SK-N-SH treated with all-trans-retinoic acid at 6 μM for 48 hours (cell line): ENCODE measurements around the gene RALGPS1.

Experiments
- ZFP3 ChIP-seq: fragments of 250-450 bp; sonication (Bioruptor Pico); IDR thresholded peaks from 2 replicates; pipeline ENCODE4 v1.5.0; 2020; ENCODE audit warnings: mild to moderate bottlenecking, moderate library complexity
- TF ChIP-seq, protein P1 (sequence below): fragments of 250-450 bp; sonication (Bioruptor Pico); IDR thresholded peaks from 2 replicates; pipeline ENCODE4 v1.5.1; 2021; ENCODE audit warnings: mild to moderate bottlenecking, moderate library complexity

DNA sequence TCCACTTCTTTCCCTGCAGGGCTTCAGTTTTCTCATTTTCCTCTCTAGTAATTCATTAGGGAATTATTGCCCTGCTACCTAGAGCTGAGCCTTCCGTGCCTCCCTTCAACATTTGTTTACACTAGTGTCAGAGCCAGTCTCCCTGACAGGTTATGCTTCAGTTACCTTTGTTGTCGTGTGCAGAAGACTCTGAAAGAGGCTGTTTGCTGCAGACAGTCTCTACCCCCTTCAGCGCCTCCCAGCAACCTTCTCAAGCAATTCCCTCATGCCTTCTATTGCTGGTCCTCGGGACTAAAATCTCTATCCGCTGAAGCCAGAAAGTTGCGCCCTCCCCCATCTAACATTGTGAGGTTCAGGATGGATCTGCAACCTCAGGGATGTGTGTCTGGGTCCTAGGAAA lies 12.8 kb downstream of the RALGPS1 start:
- TF ChIP-seq, protein P1, sequence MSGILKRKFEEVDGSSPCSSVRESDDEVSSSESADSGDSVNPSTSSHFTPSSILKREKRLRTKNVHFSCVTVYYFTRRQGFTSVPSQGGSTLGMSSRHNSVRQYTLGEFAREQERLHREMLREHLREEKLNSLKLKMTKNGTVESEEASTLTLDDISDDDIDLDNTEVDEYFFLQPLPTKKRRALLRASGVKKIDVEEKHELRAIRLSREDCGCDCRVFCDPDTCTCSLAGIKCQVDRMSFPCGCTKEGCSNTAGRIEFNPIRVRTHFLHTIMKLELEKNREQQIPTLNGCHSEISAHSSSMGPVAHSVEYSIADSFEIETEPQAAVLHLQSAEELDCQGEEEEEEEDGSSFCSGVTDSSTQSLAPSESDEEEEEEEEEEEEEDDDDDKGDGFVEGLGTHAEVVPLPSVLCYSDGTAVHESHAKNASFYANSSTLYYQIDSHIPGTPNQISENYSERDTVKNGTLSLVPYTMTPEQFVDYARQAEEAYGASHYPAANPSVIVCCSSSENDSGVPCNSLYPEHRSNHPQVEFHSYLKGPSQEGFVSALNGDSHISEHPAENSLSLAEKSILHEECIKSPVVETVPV (CRISPR knock-in tag) = no peak
- TF ChIP-seq ZFP3 (CRISPR knock-in tag) = no peak
